ENCODE data around the gene DDX24. TPM values are rescaled to one million over a fixed set of nuclear protein-coding genes. Genes with fewer than 3 reads are reported as not detected.

Gene DDX24
- total and polyA plus RNA-seq, 9 of the 15 experiments (the other 6 are each of a cell fraction or from before 2014, with no cell fraction given): 82.4 to 175 (median 122) TPM

DNA sequence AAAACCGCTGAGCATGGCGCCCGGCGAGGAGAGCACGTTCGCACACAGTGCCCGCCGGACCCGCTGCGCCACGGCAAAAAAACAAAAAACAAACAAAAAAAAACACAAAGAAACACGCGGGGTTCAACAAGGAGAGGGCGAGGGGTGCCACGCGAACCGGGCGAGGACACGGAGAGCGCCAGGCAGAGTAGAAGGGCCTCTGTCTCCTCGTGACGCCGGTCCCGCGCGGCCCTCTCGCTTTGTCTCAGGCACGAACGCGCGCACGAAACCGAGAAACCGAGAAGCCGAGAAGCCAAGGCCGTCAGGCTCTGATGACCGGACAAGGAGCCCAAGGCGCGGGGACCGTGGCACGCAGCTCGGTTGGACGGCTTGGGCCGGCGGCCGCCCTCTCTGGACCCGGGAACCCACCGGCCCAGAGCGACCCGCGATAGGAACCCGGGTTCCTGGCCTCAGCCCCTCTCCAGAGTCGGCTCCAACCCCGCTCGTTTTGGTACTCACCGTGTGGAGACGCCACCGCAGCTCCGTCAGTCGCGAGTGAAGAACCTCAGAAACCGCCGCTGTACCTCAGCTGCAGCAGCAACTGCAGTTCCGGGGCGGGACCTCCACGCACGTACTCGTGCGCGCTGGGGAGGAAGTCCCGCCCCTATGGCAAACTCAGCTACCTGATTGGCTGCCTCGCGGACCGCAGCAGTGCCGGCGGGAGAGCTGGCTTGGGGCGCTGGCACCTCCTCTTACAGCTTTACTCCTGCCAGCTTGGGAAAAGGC is at the start of gene DDX24, which contains the start of gene IFI27L1 (continued):
- TF ChIP-seq, protein P1, sequence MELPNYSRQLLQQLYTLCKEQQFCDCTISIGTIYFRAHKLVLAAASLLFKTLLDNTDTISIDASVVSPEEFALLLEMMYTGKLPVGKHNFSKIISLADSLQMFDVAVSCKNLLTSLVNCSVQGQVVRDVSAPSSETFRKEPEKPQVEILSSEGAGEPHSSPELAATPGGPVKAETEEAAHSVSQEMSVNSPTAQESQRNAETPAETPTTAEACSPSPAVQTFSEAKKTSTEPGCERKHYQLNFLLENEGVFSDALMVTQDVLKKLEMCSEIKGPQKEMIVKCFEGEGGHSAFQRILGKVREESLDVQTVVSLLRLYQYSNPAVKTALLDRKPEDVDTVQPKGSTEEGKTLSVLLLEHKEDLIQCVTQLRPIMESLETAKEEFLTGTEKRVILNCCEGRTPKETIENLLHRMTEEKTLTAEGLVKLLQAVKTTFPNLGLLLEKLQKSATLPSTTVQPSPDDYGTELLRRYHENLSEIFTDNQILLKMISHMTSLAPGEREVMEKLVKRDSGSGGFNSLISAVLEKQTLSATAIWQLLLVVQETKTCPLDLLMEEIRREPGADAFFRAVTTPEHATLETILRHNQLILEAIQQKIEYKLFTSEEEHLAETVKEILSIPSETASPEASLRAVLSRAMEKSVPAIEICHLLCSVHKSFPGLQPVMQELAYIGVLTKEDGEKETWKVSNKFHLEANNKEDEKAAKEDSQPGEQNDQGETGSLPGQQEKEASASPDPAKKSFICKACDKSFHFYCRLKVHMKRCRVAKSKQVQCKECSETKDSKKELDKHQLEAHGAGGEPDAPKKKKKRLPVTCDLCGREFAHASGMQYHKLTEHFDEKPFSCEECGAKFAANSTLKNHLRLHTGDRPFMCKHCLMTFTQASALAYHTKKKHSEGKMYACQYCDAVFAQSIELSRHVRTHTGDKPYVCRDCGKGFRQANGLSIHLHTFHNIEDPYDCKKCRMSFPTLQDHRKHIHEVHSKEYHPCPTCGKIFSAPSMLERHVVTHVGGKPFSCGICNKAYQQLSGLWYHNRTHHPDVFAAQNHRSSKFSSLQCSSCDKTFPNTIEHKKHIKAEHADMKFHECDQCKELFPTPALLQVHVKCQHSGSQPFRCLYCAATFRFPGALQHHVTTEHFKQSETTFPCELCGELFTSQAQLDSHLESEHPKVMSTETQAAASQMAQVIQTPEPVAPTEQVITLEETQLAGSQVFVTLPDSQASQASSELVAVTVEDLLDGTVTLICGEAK (IDR thresholded peaks at IDR 0.05): peak; percentile 85
- TF ChIP-seq, protein P1 (CRISPR knock-in tag; IDR thresholded peaks at IDR 0.05): no peak
- TF ChIP-seq ZNF695 (CRISPR knock-in tag; IDR thresholded peaks at IDR 0.05) (no peak), YY1 (IDR thresholded peaks at IDR 0.05; ENCODE audit: borderline replicate concordance in 1 of 3, control insufficient read depth in 1 of 3, extremely low read depth in 1 of 3, insufficient read depth in 3 of 3, insufficient read length in 1 of 3, insufficient replicate concordance in 2 of 3, low read depth in 1 of 3, low read length in 2 of 3) (peak in 1 of 3 experiments; percentile 76), KLF13 (tag; IDR thresholded peaks at IDR 0.05; ENCODE audit: borderline replicate concordance, low read depth) (no peak), POLR3G (IDR thresholded peaks at IDR 0.05; ENCODE audit: extremely low read depth, insufficient read length, insufficient replicate concordance) (no peak), CHD2 (IDR thresholded peaks at IDR 0.05; ENCODE audit: low read depth, low read length) (0 out of 2 replicates have a peak, but pooled peaks have one; percentile 23), BHLHE40 (IDR thresholded peaks at IDR 0.05; ENCODE audit: low read length) (peak; percentile 90), ETS2 (tag; IDR thresholded peaks at IDR 0.05; ENCODE audit: borderline replicate concordance, poor library complexity, severe bottlenecking) (no peak)
- TF ChIP-seq, protein P2, sequence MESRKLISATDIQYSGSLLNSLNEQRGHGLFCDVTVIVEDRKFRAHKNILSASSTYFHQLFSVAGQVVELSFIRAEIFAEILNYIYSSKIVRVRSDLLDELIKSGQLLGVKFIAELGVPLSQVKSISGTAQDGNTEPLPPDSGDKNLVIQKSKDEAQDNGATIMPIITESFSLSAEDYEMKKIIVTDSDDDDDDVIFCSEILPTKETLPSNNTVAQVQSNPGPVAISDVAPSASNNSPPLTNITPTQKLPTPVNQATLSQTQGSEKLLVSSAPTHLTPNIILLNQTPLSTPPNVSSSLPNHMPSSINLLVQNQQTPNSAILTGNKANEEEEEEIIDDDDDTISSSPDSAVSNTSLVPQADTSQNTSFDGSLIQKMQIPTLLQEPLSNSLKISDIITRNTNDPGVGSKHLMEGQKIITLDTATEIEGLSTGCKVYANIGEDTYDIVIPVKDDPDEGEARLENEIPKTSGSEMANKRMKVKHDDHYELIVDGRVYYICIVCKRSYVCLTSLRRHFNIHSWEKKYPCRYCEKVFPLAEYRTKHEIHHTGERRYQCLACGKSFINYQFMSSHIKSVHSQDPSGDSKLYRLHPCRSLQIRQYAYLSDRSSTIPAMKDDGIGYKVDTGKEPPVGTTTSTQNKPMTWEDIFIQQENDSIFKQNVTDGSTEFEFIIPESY (CRISPR knock-in tag; IDR thresholded peaks at IDR 0.05): no peak
- TF ChIP-seq, protein P3, sequence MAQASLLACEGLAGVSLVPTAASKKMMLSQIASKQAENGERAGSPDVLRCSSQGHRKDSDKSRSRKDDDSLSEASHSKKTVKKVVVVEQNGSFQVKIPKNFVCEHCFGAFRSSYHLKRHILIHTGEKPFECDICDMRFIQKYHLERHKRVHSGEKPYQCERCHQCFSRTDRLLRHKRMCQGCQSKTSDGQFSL (CRISPR knock-in tag; IDR thresholded peaks at IDR 0.05): no peak
- TF ChIP-seq, protein P3 (tag; IDR thresholded peaks at IDR 0.05): no peak
